ENCODE results near the gene MDN1.

Gene MDN1

GRCh38 chr6:89690944-89691324, 128.7 kb downstream of the MDN1 start:
- no peak for DNase-seq (ENCODE audit: low read depth)

DNA sequence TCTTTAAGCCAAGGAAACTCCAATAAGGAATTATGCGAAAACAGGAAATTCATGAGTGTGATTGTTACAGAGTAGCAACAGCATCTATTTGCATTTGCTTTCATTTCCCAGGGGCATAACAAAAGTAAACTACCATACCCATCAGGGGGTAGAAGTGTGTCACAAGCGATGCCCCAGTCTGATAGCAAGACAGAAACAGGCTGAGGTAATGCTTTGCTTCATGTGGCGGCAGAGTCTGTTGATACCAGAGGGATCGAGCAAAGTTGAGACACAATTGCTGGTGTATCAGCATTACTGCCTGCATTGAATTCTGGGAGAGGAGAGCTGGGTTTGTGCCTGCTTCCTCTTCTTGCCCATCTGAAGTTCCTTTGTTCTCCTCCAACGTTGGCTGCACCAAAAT, 129.9 kb downstream of the MDN1 start:
- DNase-seq (ENCODE audit: low read depth): no peak

- no peak for DNase-seq (ENCODE audit: low read depth)
These were observed 131.3 kb downstream of the MDN1 start for GRCh38 chr6:89688328-89688727.

GRCh38 chr6:89685311-89685710, 134.3 kb downstream of the MDN1 start:
- DNase-seq (ENCODE audit: low read depth): no peak

DNA sequence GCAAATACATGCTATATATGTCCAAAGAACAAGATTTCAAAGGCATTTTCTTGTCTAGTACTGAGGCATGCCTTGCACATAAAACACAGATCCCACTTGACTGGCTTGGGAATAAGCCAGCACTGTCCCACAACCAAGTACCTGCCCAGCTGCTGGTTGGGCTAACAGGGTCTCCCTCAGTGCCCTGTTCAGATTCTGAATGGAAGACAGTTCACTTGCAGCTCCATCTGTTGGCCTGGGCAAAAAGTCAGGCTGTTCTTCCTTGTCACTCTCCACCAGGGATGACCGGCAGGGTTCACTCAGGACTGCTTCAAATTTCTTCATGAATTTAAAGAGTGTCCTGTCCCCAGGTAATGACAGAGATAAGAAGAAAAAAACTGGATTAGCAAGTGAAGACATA, 136.6 kb downstream of the MDN1 start:
- DNase-seq (ENCODE audit: low read depth): no peak

DNA sequence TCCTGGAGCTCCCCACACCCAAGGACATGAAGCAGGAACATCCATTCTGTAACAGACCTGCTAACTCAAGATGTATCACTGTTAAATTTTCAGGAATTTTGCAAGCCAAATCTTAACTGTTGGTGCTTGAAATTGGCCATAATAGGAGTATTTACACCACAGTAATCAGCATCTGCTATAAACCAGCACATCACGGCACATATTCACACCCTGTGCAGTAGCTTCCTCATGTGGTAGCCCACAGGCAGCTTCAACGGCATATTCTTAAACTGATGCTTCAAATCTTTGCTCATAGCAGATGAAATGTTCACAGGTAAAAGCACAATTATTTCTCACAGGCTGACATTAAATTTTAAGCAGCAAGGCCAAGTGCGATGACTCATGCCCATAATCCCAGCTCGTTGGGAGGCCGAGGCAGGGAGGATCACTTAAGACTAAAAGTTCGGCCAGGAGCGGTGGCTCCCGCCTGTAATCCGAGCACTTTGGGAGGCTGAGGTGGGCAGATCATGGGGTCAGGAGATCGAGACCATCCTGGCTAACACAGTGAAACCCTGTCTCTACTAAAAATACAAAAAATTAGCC, 137.5 kb downstream of the MDN1 start:
- no peak for DNase-seq (ENCODE audit: low read depth)

DNA sequence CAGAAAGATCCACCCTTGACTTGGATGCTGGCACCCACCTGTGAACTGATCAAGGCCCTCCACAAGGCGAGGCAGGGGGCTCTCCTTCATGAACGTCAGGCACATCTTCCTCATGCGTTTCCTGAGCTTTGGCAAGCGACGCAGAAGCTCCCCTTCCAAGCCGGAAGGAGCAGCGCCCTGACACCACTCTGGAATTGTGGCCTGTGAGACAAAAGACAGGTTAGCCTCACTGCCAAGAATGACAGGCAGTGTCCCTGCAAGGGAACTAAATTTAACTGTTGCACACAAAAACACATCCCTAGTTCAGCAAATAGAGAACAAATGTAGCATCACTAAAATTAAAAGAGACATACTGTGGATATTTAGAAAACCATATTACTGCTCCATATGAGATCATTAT, 139.0 kb downstream of the MDN1 start:
- no peak for DNase-seq (ENCODE audit: low read depth)

GRCh38 chr6:89680150-89680549, 139.4 kb downstream of the MDN1 start:
- DNase-seq (ENCODE audit: low read depth): no peak

DNA sequence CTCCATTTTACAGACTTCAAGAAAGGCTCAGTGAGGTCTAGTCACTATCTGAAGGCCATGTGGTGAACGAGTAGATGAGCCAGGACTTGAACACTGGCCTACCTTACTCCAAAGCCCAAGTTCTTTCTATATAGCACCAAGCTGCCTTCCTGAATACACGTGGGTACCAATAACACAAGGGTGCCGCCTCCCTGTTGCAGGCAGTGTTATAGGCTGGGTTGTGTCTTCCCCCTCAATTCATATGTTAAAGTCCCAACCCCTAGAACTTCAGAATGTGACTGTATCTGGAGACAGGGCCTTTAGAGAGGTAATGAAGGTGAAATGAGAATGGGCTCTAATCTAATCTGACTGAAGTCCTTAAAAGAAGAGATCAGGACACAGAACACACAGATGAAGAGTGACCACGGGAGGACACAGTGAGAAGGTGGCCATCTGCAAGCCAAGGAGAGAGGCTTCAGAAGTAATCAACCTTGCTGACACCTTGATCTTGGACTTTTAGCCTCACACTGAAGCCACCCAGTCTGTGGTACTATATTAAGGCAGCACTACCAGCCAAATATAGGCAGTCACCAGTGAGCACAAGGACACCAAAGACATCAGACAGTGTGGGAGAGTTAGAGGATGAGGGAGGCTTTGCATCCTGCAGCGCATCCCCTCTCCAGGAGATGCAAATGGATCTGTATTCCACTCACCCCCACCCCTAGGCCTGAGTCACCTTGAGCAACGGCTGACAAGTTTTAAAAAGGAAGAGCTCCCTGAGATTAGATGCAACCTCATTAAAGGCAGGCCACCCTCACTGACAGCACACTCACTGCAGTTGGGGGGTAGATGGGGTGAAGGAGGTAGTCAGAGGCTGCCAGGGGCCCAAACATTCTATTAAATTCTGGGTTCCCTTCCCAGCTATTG, 140.1 kb downstream of the MDN1 start:
- DNase-seq (ENCODE audit: low read depth): no peak

DNA sequence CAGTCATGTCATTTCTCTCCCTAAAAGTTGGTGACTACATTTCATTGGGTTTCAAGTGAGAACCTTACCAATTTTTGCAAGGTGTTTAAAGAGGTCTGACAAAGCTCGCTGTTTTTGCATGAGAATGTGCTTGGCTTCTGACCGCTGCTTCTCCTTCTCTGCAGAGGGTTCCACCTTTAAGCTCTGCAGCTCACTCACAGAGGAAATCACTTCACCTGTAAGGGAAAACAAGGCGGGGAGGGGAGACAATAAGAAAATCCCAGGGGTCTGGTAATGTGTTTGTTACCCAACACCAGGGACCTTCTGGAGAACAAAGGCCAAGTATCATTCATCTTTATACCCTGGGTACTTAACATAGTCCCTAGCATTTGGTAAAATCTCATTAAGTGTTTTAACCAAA, 141.1 kb downstream of the MDN1 start:
- no peak for DNase-seq (ENCODE audit: low read depth)

GRCh38 chr6:89675949-89676748, 143.4 kb downstream of the MDN1 start:
- DNase-seq (ENCODE audit: low read depth): no peak

- DNase-seq (ENCODE audit: low read depth): no peak
These were observed 148.5 kb downstream of the MDN1 start for GRCh38 chr6:89670935-89671565.

DNA sequence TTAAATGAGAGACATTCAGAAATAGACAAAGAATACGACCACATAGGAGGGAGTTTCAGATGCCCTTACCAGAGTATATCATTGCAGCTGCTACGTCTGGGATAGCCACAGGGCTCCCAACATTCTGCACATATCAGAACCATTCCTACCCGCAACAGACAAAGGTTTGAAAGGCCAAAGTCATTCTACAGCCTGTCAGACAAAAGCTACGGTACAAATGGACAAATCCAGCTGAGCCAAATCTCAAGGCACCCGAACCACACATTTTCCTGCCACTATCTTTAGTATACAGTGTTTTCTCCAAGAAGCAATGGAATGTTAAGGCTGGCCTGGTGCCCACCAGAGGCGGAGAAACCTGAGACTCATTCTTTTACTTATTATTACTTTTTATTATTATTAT, 150.6 kb downstream of the MDN1 start:
- no peak for DNase-seq (ENCODE audit: low read depth)

- no peak for DNase-seq (ENCODE audit: low read depth)
These were observed 151.6 kb downstream of the MDN1 start for GRCh38 chr6:89667872-89668556.

DNA sequence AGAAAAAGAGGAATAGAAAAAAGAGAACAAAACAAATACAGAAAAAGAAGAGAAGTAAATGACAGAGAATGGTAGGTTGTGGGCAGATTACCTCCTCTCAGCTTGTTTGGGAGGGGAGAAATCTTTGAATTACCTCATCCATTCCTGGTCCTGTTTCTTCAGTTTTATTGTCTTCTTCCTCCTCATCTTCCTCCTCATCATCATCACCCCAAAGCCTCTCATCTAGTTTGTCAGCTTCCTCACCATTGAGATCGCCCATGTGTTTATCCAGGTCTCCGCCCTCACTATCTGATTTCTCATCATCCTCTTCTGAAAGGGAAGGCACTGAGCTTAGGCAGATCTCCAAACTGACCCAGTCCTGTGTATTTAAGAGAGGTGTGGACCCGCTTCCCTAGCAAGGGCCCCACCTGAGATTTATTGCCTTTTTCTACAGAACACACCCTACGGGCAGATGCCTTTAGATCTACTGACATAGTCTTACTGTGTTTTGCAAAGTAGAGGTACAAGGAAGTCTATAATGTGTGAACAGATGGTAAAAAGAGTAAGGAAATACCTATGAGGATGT, 156.9 kb downstream of the MDN1 start:
- DNase-seq (ENCODE audit: low read depth): no peak

- no peak for DNase-seq (ENCODE audit: low read depth)
These were observed 158.0 kb downstream of the MDN1 start for GRCh38 chr6:89661559-89661958.

DNA sequence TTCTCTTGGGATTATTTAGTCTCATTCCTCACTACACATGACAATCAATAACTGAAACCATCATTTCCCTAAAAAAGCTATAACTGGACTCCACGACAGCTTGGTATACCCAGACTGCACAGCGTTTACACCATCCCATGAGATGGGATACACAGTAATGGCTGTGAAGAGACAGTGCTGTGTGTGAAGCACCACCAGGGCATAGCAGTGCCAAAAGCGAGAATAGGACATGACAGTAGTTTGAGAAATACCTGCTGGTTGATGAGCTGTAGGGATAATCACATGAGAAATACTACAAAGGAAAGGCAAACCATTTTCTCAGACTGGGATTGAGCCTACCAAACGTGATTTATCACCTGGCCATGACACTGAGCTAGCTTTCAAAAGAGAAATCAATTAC, 158.6 kb downstream of the MDN1 start:
- DNase-seq (ENCODE audit: low read depth): no peak

GRCh38 chr6:89657445-89658158, 162.0 kb downstream of the MDN1 start:
- DNase-seq (ENCODE audit: low read depth): no peak

GRCh38 chr6:89655122-89655521, 164.5 kb downstream of the MDN1 start:
- DNase-seq (ENCODE audit: low read depth): no peak

DNA sequence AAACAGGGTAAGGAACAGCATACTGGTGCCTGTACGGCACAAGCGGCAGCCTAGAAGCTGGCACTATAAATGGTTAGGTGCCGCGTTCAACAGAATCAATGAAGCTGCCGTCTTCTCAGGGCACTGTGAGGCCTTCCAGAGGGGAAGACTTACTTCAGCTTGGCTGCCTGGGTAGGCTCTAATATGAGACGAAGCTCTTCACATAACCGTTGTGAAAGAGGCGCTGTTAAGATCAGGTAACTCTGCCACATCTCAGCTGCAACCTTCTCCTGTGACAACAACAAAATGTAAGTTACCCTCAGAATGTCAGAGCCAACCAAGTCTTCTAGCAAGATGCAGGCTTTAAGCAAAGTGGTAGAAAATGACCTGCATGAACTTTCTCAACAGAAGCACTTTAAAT, 169.0 kb downstream of the MDN1 start:
- no peak for DNase-seq (ENCODE audit: low read depth)

GRCh38 chr6:89649682-89650081, 169.9 kb downstream of the MDN1 start:
- no peak for DNase-seq (ENCODE audit: low read depth)
